H9 (cell line): Measurements from ENCODE around the gene PCA3. TPM values are rescaled to one million over a fixed set of nuclear protein-coding genes. Genes with fewer than 3 reads are reported as not detected.

Experiments
- DNase-seq: peaks from one replicate; pipeline ENCODE4 v3.0.0-alpha.2; 2017
- H2AFZ ChIP-seq: one replicate; pipeline ENCODE4 v1.6.1; 2013; ENCODE audit warnings: mild to moderate bottlenecking, low read length, control low read depth, moderate library complexity
- H2AK5ac ChIP-seq: 2 replicates; pipeline ENCODE4 v1.6.1; 2013; ENCODE audit warnings: low read length, control low read depth, mixed read lengths; ENCODE audit not compliant: insufficient read length
- H2BK120ac ChIP-seq: one replicate; pipeline ENCODE4 v1.6.1; 2013; ENCODE audit warnings: low read depth, mild to moderate bottlenecking, low read length, control low read depth, inconsistent platforms; ENCODE audit not compliant: poor library complexity, severe bottlenecking
- H2BK12ac ChIP-seq: 2 replicates; pipeline ENCODE4 v1.6.1; 2013; ENCODE audit warnings: low read length, control low read depth, mixed read lengths, low read depth; ENCODE audit not compliant: insufficient read length
- H2BK15ac ChIP-seq: 2 replicates; pipeline ENCODE4 v1.6.1; 2013; ENCODE audit warnings: low read depth, low read length, control low read depth
- H2BK20ac ChIP-seq: one replicate; pipeline ENCODE4 v1.6.1; 2013; ENCODE audit warnings: low read depth, mild to moderate bottlenecking, low read length, control low read depth, inconsistent platforms; ENCODE audit not compliant: poor library complexity, severe bottlenecking
- H2BK5ac ChIP-seq: 2 replicates; pipeline ENCODE4 v1.6.1; 2013; ENCODE audit warnings: low read length, control low read depth, mixed read lengths; ENCODE audit not compliant: insufficient read length
- H3K14ac ChIP-seq: 2 replicates; pipeline ENCODE4 v1.6.1; 2013; ENCODE audit warnings: low read length, control low read depth; ENCODE audit not compliant: insufficient read depth
- H3K18ac ChIP-seq: 2 replicates; pipeline ENCODE4 v1.6.1; 2013; ENCODE audit warnings: low read depth, mild to moderate bottlenecking, mixed read lengths, low read length, control low read depth; ENCODE audit not compliant: insufficient read length
- H3K23ac ChIP-seq: 2 replicates; pipeline ENCODE4 v1.6.1; 2013; ENCODE audit warnings: low read length, control low read depth, mixed read lengths, low read depth; ENCODE audit not compliant: insufficient read length
- H3K23me2 ChIP-seq: 2 replicates; pipeline ENCODE4 v1.6.1; 2013; ENCODE audit warnings: low read depth, mild to moderate bottlenecking, mixed read lengths, low read length, control low read depth; ENCODE audit not compliant: insufficient read length, poor library complexity, severe bottlenecking
- H3K27ac ChIP-seq: 2 replicates; pipeline ENCODE4 v1.5.1; 2013; ENCODE audit warnings: low read length, control low read depth, mixed read lengths, low read depth; ENCODE audit not compliant: insufficient read length
- H3K27me3 ChIP-seq: 2 replicates; pipeline ENCODE4 v1.6.1; 2013; ENCODE audit warnings: low read length, control low read depth, inconsistent platforms; ENCODE audit not compliant: insufficient read depth
- H3K4ac ChIP-seq: 2 replicates; pipeline ENCODE4 v1.6.1; 2013; ENCODE audit warnings: low read depth, mild to moderate bottlenecking, control low read depth, inconsistent platforms, low read length, moderate library complexity
- H3K4me1 ChIP-seq: 2 replicates; pipeline ENCODE4 v1.6.1; 2013; ENCODE audit warnings: low read length, control low read depth, inconsistent platforms; ENCODE audit not compliant: insufficient read depth
- H3K4me2 ChIP-seq: 2 replicates; pipeline ENCODE4 v1.6.1; 2013; ENCODE audit warnings: low read length, control low read depth, mixed read lengths; ENCODE audit not compliant: insufficient read length, insufficient read depth
- H3K56ac ChIP-seq: 2 replicates; pipeline ENCODE4 v1.6.1; 2013; ENCODE audit warnings: low read depth, mild to moderate bottlenecking, mixed read lengths, low read length, control low read depth; ENCODE audit not compliant: insufficient read length
- H3K79me1 ChIP-seq: 2 replicates; pipeline ENCODE4 v1.6.1; 2013; ENCODE audit warnings: low read depth, mild to moderate bottlenecking, moderate library complexity, low read length, control low read depth, inconsistent platforms; ENCODE audit not compliant: insufficient read depth, poor library complexity, severe bottlenecking
- H3K79me2 ChIP-seq: 2 replicates; pipeline ENCODE4 v1.6.1; 2013; ENCODE audit warnings: low read length, control low read depth, inconsistent platforms; ENCODE audit not compliant: insufficient read depth
- H3K9ac ChIP-seq: 2 replicates; pipeline ENCODE4 v1.6.1; 2013; ENCODE audit warnings: low read length, control low read depth, mixed read lengths; ENCODE audit not compliant: insufficient read length; ENCODE audit errors: extremely low read depth
- H3K9me3 ChIP-seq: one replicate; pipeline ENCODE4 v1.6.1; 2013; ENCODE audit warnings: low read depth, low read length, inconsistent platforms; ENCODE audit not compliant: control insufficient read depth
- H3T11ph ChIP-seq: one replicate; pipeline ENCODE4 v1.6.1; 2013; ENCODE audit warnings: mild to moderate bottlenecking, low read length, control low read depth, inconsistent platforms
- H4K20me1 ChIP-seq: one replicate; pipeline ENCODE4 v1.6.1; 2013; ENCODE audit not compliant: control insufficient read depth, insufficient read length, insufficient read depth
- H4K5ac ChIP-seq: 2 replicates; pipeline ENCODE4 v1.6.1; 2013; ENCODE audit warnings: low read depth, mild to moderate bottlenecking, mixed read lengths, low read length, control low read depth; ENCODE audit not compliant: insufficient read length
- H4K8ac ChIP-seq: replicated peaks from 2 replicates; pipeline ENCODE4 v1.6.1; 2013; ENCODE audit warnings: low read length, control low read depth, mixed read lengths, low read depth; ENCODE audit not compliant: insufficient read length
- H4K91ac ChIP-seq: 2 replicates; pipeline ENCODE4 v1.6.1; 2013; ENCODE audit warnings: low read depth, mild to moderate bottlenecking, moderate library complexity, mixed read lengths, low read length, control low read depth; ENCODE audit not compliant: insufficient read length
- H3K27ac Mint-ChIP-seq, 3 experiments: 2 replicates in 2 of 3; 3 replicates in 1 of 3; pipeline ENCODE4 v1.8.0; 2020 to 2021; ENCODE audit warnings: mixed read lengths in 3 of 3, mild to moderate bottlenecking in 1 of 3, moderate library complexity in 1 of 3
- H3K27me3 Mint-ChIP-seq: 2 replicates; pipeline ENCODE4 v1.8.0; 2021; ENCODE audit warnings: low read depth, mild to moderate bottlenecking, moderate library complexity, mixed read lengths
- H3K36me3 Mint-ChIP-seq, 3 experiments: 2 replicates in 2 of 3; 3 replicates in 1 of 3; pipeline ENCODE4 v1.8.0; 2020 to 2021; ENCODE audit warnings: low read depth in 3 of 3, mixed read lengths in 3 of 3; ENCODE audit not compliant: insufficient read depth in 1 of 3
- H3K4me1 Mint-ChIP-seq, 2 experiments: 2 replicates each; pipeline ENCODE4 v1.8.0; 2020; ENCODE audit warnings: mixed read lengths in 2 of 2
- H3K4me3 Mint-ChIP-seq, 2 experiments: 2 replicates in 1 of 2; 3 replicates in 1 of 2; pipeline ENCODE4 v1.8.0; 2020 to 2021; ENCODE audit warnings: mild to moderate bottlenecking in 2 of 2, mixed read lengths in 2 of 2, moderate library complexity in 1 of 2
- H3K9me3 Mint-ChIP-seq, 2 experiments: 2 replicates in 1 of 2; 3 replicates in 1 of 2; pipeline ENCODE4 v1.8.0; 2020; ENCODE audit warnings: mild to moderate bottlenecking in 2 of 2, mixed read lengths in 2 of 2, moderate library complexity in 1 of 2
- WGBS: extraction: QIAGEN DNeasy Blood & Tissue Kit; methylation state at CpG from one replicate; pipeline ENCODE4 v1.1.7; 2013; ENCODE audit warnings: missing lambda C conversion rate, low lambda C conversion rate, mixed read lengths; ENCODE audit not compliant: insufficient read length; ENCODE audit errors: extremely low coverage; 5-methylcytosine and 5-hydroxymethylcytosine counted together
- total RNA-seq: library from RNA; stranded (reverse); gene quantifications from 2 replicates; pipeline ENCODE4 v1.2.1, GENCODE V29; 2021
- TF ChIP-seq, protein P1 (sequence below): fragments of 200-600 bp; sonication (generic); conservative IDR thresholded peaks from 3 replicates; pipeline ENCODE4 v1.8.0; 2021; ENCODE audit warnings: antibody characterized with exemption, mild to moderate bottlenecking

Gene PCA3
- total RNA-seq, 1 experiment from 2014 or later = not detected

DNA sequence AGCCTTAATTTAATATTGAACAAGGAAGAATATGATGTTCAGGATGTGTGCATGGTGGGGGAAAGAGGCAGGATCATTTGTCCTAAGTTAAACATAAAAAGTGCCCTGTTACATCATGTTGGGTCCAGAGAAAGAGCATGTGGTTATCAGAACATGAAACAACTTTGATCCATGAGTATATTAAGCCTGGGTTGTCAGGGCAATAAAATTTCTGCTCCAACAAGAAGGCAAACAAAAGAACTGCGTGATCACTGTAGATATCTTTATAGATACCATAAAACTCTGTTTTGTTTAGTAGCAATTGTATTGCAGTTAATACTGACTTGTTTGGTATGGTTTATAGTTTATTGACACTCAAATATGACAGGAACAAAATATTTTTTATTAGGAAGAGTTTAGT is 35.2 kb downstream of the PCA3 start:
- no peak overlapping the region for H3T11ph ChIP-seq
- TF ChIP-seq, protein P1, sequence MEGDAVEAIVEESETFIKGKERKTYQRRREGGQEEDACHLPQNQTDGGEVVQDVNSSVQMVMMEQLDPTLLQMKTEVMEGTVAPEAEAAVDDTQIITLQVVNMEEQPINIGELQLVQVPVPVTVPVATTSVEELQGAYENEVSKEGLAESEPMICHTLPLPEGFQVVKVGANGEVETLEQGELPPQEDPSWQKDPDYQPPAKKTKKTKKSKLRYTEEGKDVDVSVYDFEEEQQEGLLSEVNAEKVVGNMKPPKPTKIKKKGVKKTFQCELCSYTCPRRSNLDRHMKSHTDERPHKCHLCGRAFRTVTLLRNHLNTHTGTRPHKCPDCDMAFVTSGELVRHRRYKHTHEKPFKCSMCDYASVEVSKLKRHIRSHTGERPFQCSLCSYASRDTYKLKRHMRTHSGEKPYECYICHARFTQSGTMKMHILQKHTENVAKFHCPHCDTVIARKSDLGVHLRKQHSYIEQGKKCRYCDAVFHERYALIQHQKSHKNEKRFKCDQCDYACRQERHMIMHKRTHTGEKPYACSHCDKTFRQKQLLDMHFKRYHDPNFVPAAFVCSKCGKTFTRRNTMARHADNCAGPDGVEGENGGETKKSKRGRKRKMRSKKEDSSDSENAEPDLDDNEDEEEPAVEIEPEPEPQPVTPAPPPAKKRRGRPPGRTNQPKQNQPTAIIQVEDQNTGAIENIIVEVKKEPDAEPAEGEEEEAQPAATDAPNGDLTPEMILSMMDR = no peak
- no peaks in the 10 kb centered on the region for H3K79me1 ChIP-seq
- H2BK12ac ChIP-seq = no peak overlapping the region
- Mint-ChIP-seq H3K27me3 (no peaks in the 10 kb centered on the region), H3K36me3 (no peaks in the 10 kb centered on the region), H3K27ac (no peak overlapping the region), H3K4me1 (peaks cover 18% of the 10 kb centered on the region in 2 experiments), H3K9me3 (no peaks in the 10 kb centered on the region), H3K4me3 (no peak overlapping the region)
- H3K4me1 ChIP-seq = peaks cover 8% of the 10 kb centered on the region; the same call in 1 of the 2 replicates
- H2BK5ac ChIP-seq = no peak overlapping the region
- no peak overlapping the region for H3K23ac ChIP-seq
- no peak overlapping the region for H3K27ac ChIP-seq
- no peak overlapping the region for H2AFZ ChIP-seq
- H4K20me1 ChIP-seq = no peaks in the 10 kb centered on the region
- no peak overlapping the region for H3K14ac ChIP-seq
- H3K79me2 ChIP-seq = no peaks in the 10 kb centered on the region
- H4K91ac ChIP-seq = no peak overlapping the region
- no peak overlapping the region for H2BK15ac ChIP-seq
- H4K8ac ChIP-seq = no peak overlapping the region
- no peaks in the 10 kb centered on the region for H3K27me3 ChIP-seq
- H2BK120ac ChIP-seq = no peak overlapping the region
- H3K23me2 ChIP-seq = no peaks in the 10 kb centered on the region
- no peak overlapping the region for H3K4me2 ChIP-seq
- no peak overlapping the region for H2AK5ac ChIP-seq
- no peaks in the 10 kb centered on the region for H3K9me3 ChIP-seq
- no peak overlapping the region for H4K5ac ChIP-seq
- H3K56ac ChIP-seq = no peak overlapping the region
- no peak overlapping the region for H2BK20ac ChIP-seq
- H3K18ac ChIP-seq = no peak overlapping the region
- H3K4ac ChIP-seq = no peak overlapping the region
- DNase-seq = no peak
- WGBS = no CpG with 5 or more reads among the region's 1 CpG
- no peak overlapping the region for H3K9ac ChIP-seq
